Measurements from ENCODE around the gene ELK3. TPM values are rescaled to one million over a fixed set of nuclear protein-coding genes. Genes with fewer than 3 reads are reported as not detected.

ELK3 gene
- total and polyA plus RNA-seq, 7 donors: 3.7 to 13.9 (median 9.6) TPM

GRCh38 chr12:96198965-96199364, 4.8 kb downstream of the ELK3 start:
- no peaks in the 10 kb centered on the region for H3K4me1 ChIP-seq
- no peak for ATAC-seq
- intact Hi-C loops (cut with DNase I): no loop called here
- no peaks in the 10 kb centered on the region for H3K36me3 ChIP-seq (ENCODE audit: insufficient read depth in 1 of 2, low read depth in 1 of 2)
- DNase-seq: no peak
- H3K27me3 ChIP-seq (ENCODE audit: insufficient read depth in 3 of 3, low read length in 2 of 3): peaks cover 0 to 11% (median 8%) of the 10 kb centered on the region in 3 donors
- no peak overlapping the region for H3K27ac ChIP-seq
- no peaks in the 10 kb centered on the region for H3K9me3 ChIP-seq
- no peak for TF ChIP-seq CTCF (IDR thresholded peaks at IDR 0.05)
- no peak overlapping the region for H3K4me3 ChIP-seq

- no peak for DNase-seq
- Histone ChIP-seq H3K36me3 (ENCODE audit: insufficient read depth in 1 of 2, low read depth in 1 of 2) (no peaks in the 10 kb centered on the region), H3K27me3 (ENCODE audit: insufficient read depth in 3 of 3, low read length in 2 of 3) (peaks cover 0 to 10% (median 7%) of the 10 kb centered on the region in 3 donors), H3K27ac (no peak overlapping the region), H3K4me3 (no peak overlapping the region), H3K9me3 (no peaks in the 10 kb centered on the region), H3K4me1 (no peaks in the 10 kb centered on the region)
- intact Hi-C loops (cut with DNase I): no loop called here
- ATAC-seq: no peak
- no peak for TF ChIP-seq CTCF (IDR thresholded peaks at IDR 0.05)
These were observed 5.3 kb downstream of the ELK3 start for GRCh38 chr12:96199464-96199863.

- no peaks in the 10 kb centered on the region for H3K36me3 ChIP-seq (ENCODE audit: insufficient read depth in 1 of 2, low read depth in 1 of 2)
- ATAC-seq (no peak), DNase-seq (no peak)
- H3K27ac ChIP-seq: no peak overlapping the region
- no peak for TF ChIP-seq CTCF (IDR thresholded peaks at IDR 0.05)
- 79 to 87% (median 86%) methylated on average over 6 of the region's 6 CpGs for WGBS, 3 donors
- intact Hi-C loops (cut with DNase I): no loop called here
- peaks cover 0 to 2% (median 0%) of the 10 kb centered on the region in 3 donors for H3K27me3 ChIP-seq (ENCODE audit: insufficient read depth in 3 of 3, low read length in 2 of 3)
- no peaks in the 10 kb centered on the region for H3K9me3 ChIP-seq
- no peaks in the 10 kb centered on the region for H3K4me1 ChIP-seq
- H3K4me3 ChIP-seq: no peak overlapping the region
These were observed 7.4 kb downstream of the ELK3 start for GRCh38 chr12:96201272-96202227.

DNA sequence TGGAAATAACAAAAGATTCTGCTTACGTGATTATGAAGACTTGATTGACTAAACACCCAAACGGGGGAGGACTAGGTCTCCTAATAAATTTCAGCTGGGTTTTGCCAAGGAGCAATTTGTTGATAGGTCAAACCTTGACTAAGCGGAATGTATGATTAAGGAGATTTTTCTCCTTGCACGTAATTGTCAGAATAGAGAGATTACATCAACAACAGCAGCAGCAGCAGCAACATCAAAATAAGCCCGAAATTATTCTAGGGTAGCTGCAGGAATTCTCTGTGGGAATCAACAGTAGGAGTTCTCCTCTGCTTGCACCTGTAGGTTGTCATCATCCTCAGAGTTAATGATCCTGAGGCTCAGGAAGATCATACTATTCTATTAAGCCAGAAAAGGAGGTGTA, 10.2 kb downstream of the ELK3 start:
- 73 to 80% (median 76%) methylated on average over 5 of the region's 5 CpGs for WGBS, 3 donors
- Histone ChIP-seq H3K9me3 (no peaks in the 10 kb centered on the region), H3K36me3 (ENCODE audit: insufficient read depth in 1 of 2, low read depth in 1 of 2) (no peaks in the 10 kb centered on the region), H3K4me1 (peaks cover 3% of the 10 kb centered on the region), H3K27me3 (ENCODE audit: insufficient read depth in 3 of 3, low read length in 2 of 3) (peaks cover 0 to 7% (median 2%) of the 10 kb centered on the region in 3 donors), H3K27ac (no peak overlapping the region), H3K4me3 (no peak overlapping the region)
- no peak for TF ChIP-seq CTCF (IDR thresholded peaks at IDR 0.05)
- ATAC-seq (no peak), DNase-seq (no peak)
- intact Hi-C loops (cut with DNase I): no loop called here

Data from psoas muscle (tissue), 8 donors.